Kidney epithelial cell (primary cell): ENCODE data around the gene CAPN11. TPM values are rescaled to one million over a fixed set of nuclear protein-coding genes. Genes with fewer than 3 reads are reported as not detected.
A peak's percentile ranks its signal among the peaks of the same experiment; 100 is the strongest.

ENCODE experiments used
- DNase-seq: peaks from one replicate; pipeline ENCODE4 v3.0.0-alpha.2; 2010; ENCODE audit warnings: low read depth
- H3K27me3 ChIP-seq: 2 replicates; pipeline ENCODE4 v1.6.0; 2011; ENCODE audit warnings: low read length; ENCODE audit not compliant: control insufficient read depth, insufficient read depth
- H3K36me3 ChIP-seq: 2 replicates; pipeline ENCODE4 v1.5.1; 2011; ENCODE audit warnings: low read length; ENCODE audit not compliant: control insufficient read depth, insufficient read depth
- H3K4me3 ChIP-seq: 2 replicates; pipeline ENCODE4 v1.5.1; 2011; ENCODE audit warnings: low read depth, mild to moderate bottlenecking, control low read depth, low read length
- total RNA-seq: library from RNA; depleted of rRNA; stranded (reverse); fragments of >200 nt; gene quantifications from 2 replicates; pipeline ENCODE4 v1.2.3, GENCODE V29; 2015
- TF ChIP-seq, protein P1 (sequence below): IDR thresholded peaks from 2 replicates; pipeline ENCODE4 v1.5.1; 2011; ENCODE audit warnings: mild to moderate bottlenecking, moderate library complexity, low read length, control low read depth, inconsistent platforms; ENCODE audit not compliant: insufficient read depth, poor library complexity, severe bottlenecking

The CAPN11 gene
- total RNA-seq, 1 donor from 2014 or later: not detected

DNA sequence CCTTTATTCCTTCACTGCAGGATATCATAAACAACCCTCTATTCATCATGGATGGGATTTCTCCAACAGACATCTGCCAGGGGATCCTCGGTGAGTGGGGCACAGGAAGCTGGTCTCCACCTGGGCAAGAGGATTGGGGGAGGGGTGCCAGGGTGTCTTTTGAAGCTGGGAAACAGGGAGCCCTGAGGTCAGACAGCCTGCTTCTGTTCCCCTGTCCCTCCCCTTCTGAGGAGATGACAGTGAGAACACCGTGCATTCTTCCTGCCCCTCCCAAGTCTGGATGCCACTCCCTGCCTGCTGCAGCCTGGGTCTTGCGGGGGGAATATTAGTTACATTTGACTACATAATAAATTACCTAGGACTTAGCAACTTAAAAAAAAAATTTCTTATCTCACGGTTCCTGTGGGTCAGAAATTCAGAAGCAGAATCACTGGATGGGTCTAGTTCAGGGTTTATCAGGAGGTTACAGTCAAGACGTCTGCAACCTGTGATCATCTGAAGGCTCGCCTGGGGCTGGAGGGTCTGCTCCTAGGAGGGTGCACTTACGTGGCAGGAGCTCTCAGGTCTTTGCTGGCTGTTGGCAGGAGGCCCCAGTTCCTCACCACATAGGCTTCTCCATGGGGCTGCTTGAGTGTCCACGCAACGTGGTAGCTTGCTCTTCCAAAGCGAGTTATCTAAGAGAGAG lies 11.4 kb downstream of the CAPN11 start:
- DNase-seq: no peak
- Histone ChIP-seq H3K27me3 (peaks cover 11% of the 10 kb centered on the region), H3K36me3 (no peaks in the 10 kb centered on the region), H3K4me3 (no peak overlapping the region)
- TF ChIP-seq, protein P1, sequence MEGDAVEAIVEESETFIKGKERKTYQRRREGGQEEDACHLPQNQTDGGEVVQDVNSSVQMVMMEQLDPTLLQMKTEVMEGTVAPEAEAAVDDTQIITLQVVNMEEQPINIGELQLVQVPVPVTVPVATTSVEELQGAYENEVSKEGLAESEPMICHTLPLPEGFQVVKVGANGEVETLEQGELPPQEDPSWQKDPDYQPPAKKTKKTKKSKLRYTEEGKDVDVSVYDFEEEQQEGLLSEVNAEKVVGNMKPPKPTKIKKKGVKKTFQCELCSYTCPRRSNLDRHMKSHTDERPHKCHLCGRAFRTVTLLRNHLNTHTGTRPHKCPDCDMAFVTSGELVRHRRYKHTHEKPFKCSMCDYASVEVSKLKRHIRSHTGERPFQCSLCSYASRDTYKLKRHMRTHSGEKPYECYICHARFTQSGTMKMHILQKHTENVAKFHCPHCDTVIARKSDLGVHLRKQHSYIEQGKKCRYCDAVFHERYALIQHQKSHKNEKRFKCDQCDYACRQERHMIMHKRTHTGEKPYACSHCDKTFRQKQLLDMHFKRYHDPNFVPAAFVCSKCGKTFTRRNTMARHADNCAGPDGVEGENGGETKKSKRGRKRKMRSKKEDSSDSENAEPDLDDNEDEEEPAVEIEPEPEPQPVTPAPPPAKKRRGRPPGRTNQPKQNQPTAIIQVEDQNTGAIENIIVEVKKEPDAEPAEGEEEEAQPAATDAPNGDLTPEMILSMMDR: no peak

DNA sequence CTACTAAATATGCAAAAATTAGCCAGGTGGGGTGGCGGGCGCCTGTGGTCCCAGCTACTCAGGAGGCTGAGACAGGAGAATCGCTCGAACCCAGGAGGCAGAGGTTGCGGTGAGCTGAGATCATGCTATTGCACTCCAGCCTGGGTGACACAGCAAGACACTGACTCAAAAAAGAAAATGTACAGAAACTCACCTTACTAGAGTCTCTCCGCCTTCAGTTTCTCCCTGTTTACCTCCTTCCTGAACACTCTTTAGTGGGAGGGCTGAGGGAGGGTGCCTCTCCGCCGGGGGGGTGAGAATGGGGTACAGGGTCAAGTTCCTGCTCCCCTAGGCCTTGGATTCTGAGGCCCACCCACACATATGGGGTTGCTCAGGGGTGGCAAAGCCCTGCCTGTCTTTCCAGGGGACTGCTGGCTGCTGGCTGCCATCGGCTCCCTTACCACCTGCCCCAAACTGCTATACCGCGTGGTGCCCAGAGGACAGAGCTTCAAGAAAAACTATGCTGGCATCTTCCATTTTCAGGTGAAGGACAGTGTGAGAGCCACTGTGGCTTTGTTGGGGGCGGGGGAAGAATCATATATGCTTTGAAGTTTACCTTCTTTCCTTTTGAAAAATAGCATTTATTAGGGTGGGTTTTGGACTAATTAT lies 13.4 kb downstream of the CAPN11 start:
- Histone ChIP-seq H3K27me3 (peaks cover 6% of the 10 kb centered on the region), H3K4me3 (no peak overlapping the region), H3K36me3 (no peaks in the 10 kb centered on the region)
- TF ChIP-seq, protein P1: no peak
- DNase-seq: no peak

DNA sequence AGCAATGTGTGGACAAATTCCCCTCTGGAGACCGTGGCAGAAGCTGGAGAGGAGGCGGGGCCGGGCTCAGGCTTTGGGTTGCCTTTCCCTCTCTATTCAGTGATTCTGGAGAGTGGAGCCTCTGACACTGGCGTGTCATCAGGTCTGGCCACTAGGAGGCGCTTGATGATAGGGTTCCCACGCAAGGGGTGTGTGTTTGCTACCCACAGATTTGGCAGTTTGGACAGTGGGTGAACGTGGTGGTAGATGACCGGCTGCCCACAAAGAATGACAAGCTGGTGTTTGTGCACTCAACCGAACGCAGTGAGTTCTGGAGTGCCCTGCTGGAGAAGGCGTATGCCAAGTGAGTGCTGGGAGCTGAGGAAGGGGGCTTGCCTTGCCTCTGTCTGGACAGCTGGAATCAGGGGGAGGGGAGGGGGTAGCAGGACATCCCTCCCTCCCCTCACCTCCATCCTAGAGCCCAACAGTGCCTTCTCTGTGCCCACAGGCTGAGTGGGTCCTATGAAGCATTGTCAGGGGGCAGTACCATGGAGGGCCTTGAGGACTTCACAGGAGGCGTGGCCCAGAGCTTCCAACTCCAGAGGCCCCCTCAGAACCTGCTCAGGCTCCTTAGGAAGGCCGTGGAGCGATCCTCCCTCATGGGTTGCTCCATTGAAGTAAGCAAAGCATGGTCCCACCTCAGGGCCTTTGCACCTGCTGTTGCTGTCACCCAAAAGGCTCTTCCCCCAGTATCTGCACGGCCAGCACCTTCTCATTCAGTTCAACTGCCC lies 14.3 kb downstream of the CAPN11 start:
- H3K4me3 ChIP-seq: no peak overlapping the region
- TF ChIP-seq, protein P1: peak; percentile 86
- peak; percentile 63 for DNase-seq
- H3K27me3 ChIP-seq: peaks cover 6% of the 10 kb centered on the region
- no peaks in the 10 kb centered on the region for H3K36me3 ChIP-seq

DNA sequence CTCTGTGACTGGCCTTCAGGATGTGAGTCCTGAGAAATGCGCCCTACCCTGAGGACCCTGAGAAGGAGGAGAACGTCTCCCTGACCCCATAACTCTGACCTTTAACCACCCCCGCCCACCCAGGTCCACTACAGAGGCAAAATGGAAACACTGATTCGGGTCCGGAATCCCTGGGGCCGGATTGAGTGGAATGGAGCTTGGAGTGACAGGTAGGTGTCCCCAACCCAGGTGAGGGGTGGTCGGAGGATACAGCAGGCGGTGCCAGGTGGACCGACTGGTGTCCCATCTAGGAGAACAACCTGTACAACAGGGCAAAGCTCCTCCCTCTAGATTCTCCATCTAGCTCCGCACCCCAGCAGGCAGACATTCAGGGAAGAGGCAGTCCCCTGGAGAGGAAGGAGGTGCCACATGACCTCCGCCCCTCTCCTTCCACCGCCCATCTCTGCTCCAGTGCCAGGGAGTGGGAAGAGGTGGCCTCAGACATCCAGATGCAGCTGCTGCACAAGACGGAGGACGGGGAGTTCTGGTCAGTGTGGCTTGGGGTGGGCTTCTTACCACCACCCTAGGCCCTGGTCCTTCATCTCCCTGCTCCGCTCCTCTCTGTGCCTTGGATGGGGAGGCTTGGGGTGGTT lies 17.6 kb downstream of the CAPN11 start:
- TF ChIP-seq, protein P1: no peak
- DNase-seq: no peak
- no peak overlapping the region for H3K4me3 ChIP-seq
- peaks cover under 1% of the 10 kb centered on the region for H3K27me3 ChIP-seq
- H3K36me3 ChIP-seq: no peaks in the 10 kb centered on the region

DNA sequence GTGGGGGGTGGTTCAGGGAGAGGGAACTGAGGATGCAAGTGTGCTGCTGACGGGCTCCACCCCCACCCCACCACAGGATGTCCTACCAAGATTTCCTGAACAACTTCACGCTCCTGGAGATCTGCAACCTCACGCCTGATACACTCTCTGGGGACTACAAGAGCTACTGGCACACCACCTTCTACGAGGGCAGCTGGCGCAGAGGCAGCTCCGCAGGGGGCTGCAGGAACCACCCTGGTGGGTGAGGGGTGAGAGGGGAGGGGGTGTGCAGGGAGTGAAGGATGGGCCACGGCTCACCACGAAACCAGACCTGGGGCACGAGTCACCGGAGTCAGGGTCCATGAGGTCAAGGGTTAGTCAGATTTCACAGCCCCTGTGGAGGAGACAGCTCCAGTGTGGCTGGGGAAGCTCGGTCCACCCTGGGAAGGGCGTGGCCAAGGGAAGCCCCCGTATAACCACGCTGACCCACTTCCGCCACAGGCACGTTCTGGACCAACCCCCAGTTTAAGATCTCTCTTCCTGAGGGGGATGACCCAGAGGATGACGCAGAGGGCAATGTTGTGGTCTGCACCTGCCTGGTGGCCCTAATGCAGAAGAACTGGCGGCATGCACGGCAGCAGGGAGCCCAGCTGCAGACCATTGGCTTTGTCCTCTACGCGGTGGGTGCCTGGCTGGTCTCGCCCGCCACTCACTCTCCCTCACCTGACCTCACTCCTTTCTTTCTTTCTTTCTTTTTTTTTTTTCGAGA lies 18.3 kb downstream of the CAPN11 start:
- no peak for DNase-seq
- Histone ChIP-seq H3K27me3 (no peaks in the 10 kb centered on the region), H3K36me3 (no peaks in the 10 kb centered on the region), H3K4me3 (no peak overlapping the region)
- TF ChIP-seq, protein P1: no peak
